Gastrocnemius medialis (tissue), 4 donors: ENCODE results near the gene HEATR5A. TPM values are rescaled to one million over a fixed set of nuclear protein-coding genes. Genes with fewer than 3 reads are reported as not detected.
A peak's percentile ranks its signal among the peaks of the same experiment; 100 is the strongest.
"Not testable (repeated sequence)": the region's sequence is repeated elsewhere in the genome, so short reads cannot be mapped to it uniquely, and the experiment has no call there.

ENCODE experiments used
- ATAC-seq, 2 donors: fragments of 150-250 bp; one replicate each; pipeline ENCODE4 v1.9.1; 2016
- DNase-seq, 2 donors: peaks; one replicate each; pipeline ENCODE4 v3.0.0-alpha.2; 2019
- H3K27ac ChIP-seq, 4 donors: fragments of 200-600 bp; sonication (generic); 1 replicate in 1 of 4; 2 replicates in 3 of 4; pipeline ENCODE4 v1.5.1; 2016 to 2018; ENCODE audit warnings: mild to moderate bottlenecking in 2 of 4, moderate library complexity in 1 of 4
- H3K27me3 ChIP-seq, 3 donors: fragments of 200-600 bp; sonication (generic) in 2 of 3; 1 replicate in 1 of 3; 2 replicates in 2 of 3; pipeline versions ENCODE4 v1.5.1 to v1.6.0; 2016 to 2019; ENCODE audit warnings: mild to moderate bottlenecking in 1 of 3, moderate library complexity in 1 of 3
- H3K36me3 ChIP-seq, 2 donors: fragments of 200-600 bp; sonication (generic) in 1 of 2; one replicate each; pipeline ENCODE4 v1.5.1; 2017 to 2018
- H3K4me1 ChIP-seq, 2 donors: fragments of 200-600 bp; sonication (generic) in 1 of 2; one replicate each; pipeline ENCODE4 v1.5.1; 2016 to 2017; ENCODE audit warnings: mild to moderate bottlenecking in 2 of 2
- H3K4me3 ChIP-seq, 4 donors: fragments of 200-600 bp; sonication (generic) in 3 of 4; 1 replicate in 1 of 4; 2 replicates in 3 of 4; pipeline ENCODE4 v1.5.1; 2016 to 2019; ENCODE audit warnings: mild to moderate bottlenecking in 2 of 4
- H3K9me3 ChIP-seq, 3 donors: fragments of 200-600 bp; sonication (generic) in 2 of 3; 1 replicate in 1 of 3; 2 replicates in 2 of 3; pipeline ENCODE4 v1.5.1; 2016 to 2019
- POLR2A ChIP-seq, 2 donors: fragments of 450-650 bp; IDR thresholded peaks; one replicate each; pipeline ENCODE4 v1.6.1; 2017; ENCODE audit warnings: antibody characterized with exemption in 2 of 2, mild to moderate bottlenecking in 2 of 2, moderate library complexity in 2 of 2
- in situ Hi-C, 4 donors: fragments of 200-750 bp; cut with MboI; loops; one replicate each; pipeline versions ENCODE4 v1.15.0 to v1.8.0; 2017; ENCODE audit warnings: low sequenced_read_pairs in 4 of 4
- intact Hi-C: fragments of 100-400 bp; cut with DNase I; formaldehyde crosslinking; loops from one replicate; pipeline ENCODE4 v1.15.1; 2023; ENCODE audit warnings: low total_unique reads
- total RNA-seq, 4 donors: library from RNA; depleted of rRNA; stranded (reverse); fragments of >200 nt; gene quantifications; one replicate each; pipeline versions ENCODE4 v1.1.0 to v1.2.3, GENCODE V29; 2016
- TF ChIP-seq, protein P1 (sequence below), 5 experiments: fragments of 450-650 bp in 3 of 5; fragments of 200-600 bp in 2 of 5; sonication (generic) in 2 of 5; IDR thresholded peaks in 4 of 5; conservative IDR thresholded peaks in 1 of 5; 1 replicate in 4 of 5; 2 replicates in 1 of 5; pipeline ENCODE4 v1.5.1; 2016 to 2019; ENCODE audit warnings: antibody characterized with exemption in 5 of 5, mild to moderate bottlenecking in 3 of 5, moderate library complexity in 3 of 5

The HEATR5A gene
- total RNA-seq: 10 to 100 TPM; 11.3 to 39.7 (median 19.3) TPM

GRCh38 chr14:31420319-31421111 is at the start of gene HEATR5A:
Gene HEATR5A, minus strand, starts transcription at chr14:31420550. Its CDS starts 17,575 bp downstream, at chr14:31402975.
- H3K4me3 ChIP-seq: peak within 1 kb of the TSS; percentile 80 to 97 (median 96)
- in situ Hi-C loops: no loop called here
- no peaks in the 10 kb centered on the region for H3K9me3 ChIP-seq
- H3K27ac ChIP-seq: peak within 1 kb of the TSS; percentile 92 to 94 (median 92)
- no peaks in the 10 kb centered on the region for H3K36me3 ChIP-seq
- DNase-seq: peak; percentile 91 to 92
- peaks cover 16 to 21% of the 10 kb centered on the region in 2 donors for H3K4me1 ChIP-seq
- TF ChIP-seq, protein P1, sequence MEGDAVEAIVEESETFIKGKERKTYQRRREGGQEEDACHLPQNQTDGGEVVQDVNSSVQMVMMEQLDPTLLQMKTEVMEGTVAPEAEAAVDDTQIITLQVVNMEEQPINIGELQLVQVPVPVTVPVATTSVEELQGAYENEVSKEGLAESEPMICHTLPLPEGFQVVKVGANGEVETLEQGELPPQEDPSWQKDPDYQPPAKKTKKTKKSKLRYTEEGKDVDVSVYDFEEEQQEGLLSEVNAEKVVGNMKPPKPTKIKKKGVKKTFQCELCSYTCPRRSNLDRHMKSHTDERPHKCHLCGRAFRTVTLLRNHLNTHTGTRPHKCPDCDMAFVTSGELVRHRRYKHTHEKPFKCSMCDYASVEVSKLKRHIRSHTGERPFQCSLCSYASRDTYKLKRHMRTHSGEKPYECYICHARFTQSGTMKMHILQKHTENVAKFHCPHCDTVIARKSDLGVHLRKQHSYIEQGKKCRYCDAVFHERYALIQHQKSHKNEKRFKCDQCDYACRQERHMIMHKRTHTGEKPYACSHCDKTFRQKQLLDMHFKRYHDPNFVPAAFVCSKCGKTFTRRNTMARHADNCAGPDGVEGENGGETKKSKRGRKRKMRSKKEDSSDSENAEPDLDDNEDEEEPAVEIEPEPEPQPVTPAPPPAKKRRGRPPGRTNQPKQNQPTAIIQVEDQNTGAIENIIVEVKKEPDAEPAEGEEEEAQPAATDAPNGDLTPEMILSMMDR (IDR thresholded peaks at IDR 0.05 in 4 of 5, conservative IDR thresholded peaks at IDR 0.05 in 1 of 5): peak in 3 of 5 experiments; percentile 29 to 37 (median 32)
- peak; percentile 99 for TF ChIP-seq POLR2A (IDR thresholded peaks at IDR 0.05)
- H3K27me3 ChIP-seq: no peaks in the 10 kb centered on the region
- intact Hi-C loops: loop anchor here (1.0 to 10.0 kb wide), 4 partner anchors 36 to 784 kb away; partner anchors contain the start of genes DTD2, RNU6-7 and RNU6-8
- peak; percentile 93 for ATAC-seq

- TF ChIP-seq, protein P1 (IDR thresholded peaks at IDR 0.05 in 4 of 5, conservative IDR thresholded peaks at IDR 0.05 in 1 of 5): no peak
- TF ChIP-seq POLR2A (IDR thresholded peaks at IDR 0.05): no peak
- Histone ChIP-seq H3K4me3 (no peak overlapping the region), H3K27me3 (no peaks in the 10 kb centered on the region), H3K4me1 (no peaks in the 10 kb centered on the region), H3K36me3 (no peaks in the 10 kb centered on the region), H3K27ac (no peak overlapping the region), H3K9me3 (no peaks in the 10 kb centered on the region)
- intact Hi-C loops (no loop called here), in situ Hi-C loops (no loop called here)
- DNase-seq (no peak), ATAC-seq (no peak)
Observed at GRCh38 chr14:31466554-31466953, 46.2 kb upstream of the HEATR5A start.

- no peak overlapping the region for H3K4me3 ChIP-seq
- no peak for ATAC-seq
Observed at GRCh38 chr14:31465111-31465510, 44.8 kb upstream of the HEATR5A start.

GRCh38 chr14:31462450-31462849 is 42.1 kb upstream of the HEATR5A start:
- H3K9me3 ChIP-seq, ATAC-seq, H3K4me3 ChIP-seq, intact Hi-C loops, H3K27ac ChIP-seq, DNase-seq, H3K27me3 ChIP-seq, H3K4me1 ChIP-seq, in situ Hi-C loops, H3K36me3 ChIP-seq: not testable (repeated sequence)

More at GRCh38 chr14:31465111-31465510, 44.8 kb upstream of the HEATR5A start:
- in situ Hi-C loops (no loop called here), intact Hi-C loops (no loop called here)
- no peaks in the 10 kb centered on the region for H3K9me3 ChIP-seq
- TF ChIP-seq, protein P1 (IDR thresholded peaks at IDR 0.05 in 4 of 5, conservative IDR thresholded peaks at IDR 0.05 in 1 of 5): no peak
- no peak for TF ChIP-seq POLR2A (IDR thresholded peaks at IDR 0.05)
- H3K4me1 ChIP-seq: no peaks in the 10 kb centered on the region
- DNase-seq: no peak
- no peaks in the 10 kb centered on the region for H3K27me3 ChIP-seq
- no peaks in the 10 kb centered on the region for H3K36me3 ChIP-seq
- no peak overlapping the region for H3K27ac ChIP-seq

DNA sequence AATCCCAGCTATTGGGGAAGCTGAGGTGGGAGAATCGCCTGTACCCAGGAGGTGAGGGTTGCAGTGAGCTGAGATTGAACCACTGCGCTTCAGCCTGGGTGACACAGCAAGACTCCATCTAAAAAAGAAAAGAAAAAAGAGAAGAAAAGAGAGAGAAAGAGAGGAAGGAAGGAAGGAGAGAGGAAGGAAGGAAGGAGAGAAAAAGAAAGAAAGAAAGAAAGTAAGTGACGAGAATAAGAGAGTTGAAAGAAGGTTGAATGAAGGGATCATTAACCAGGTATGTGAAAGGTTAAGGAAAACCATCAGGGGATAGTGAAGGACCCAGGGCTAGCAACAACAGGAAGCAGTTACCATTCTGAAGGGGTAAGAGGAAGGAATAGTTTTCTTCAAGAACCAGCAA is 41.2 kb upstream of the HEATR5A start:
- DNase-seq: no peak
- intact Hi-C loops (no loop called here), in situ Hi-C loops (no loop called here)
- no peak for TF ChIP-seq POLR2A (IDR thresholded peaks at IDR 0.05)
- TF ChIP-seq, protein P1 (IDR thresholded peaks at IDR 0.05 in 4 of 5, conservative IDR thresholded peaks at IDR 0.05 in 1 of 5): no peak
- Histone ChIP-seq H3K4me3 (no peak overlapping the region), H3K27me3 (no peaks in the 10 kb centered on the region), H3K4me1 (peaks cover 1 to 5% of the 10 kb centered on the region in 2 donors), H3K27ac (no peak overlapping the region), H3K9me3 (no peaks in the 10 kb centered on the region), H3K36me3 (no peaks in the 10 kb centered on the region)
- ATAC-seq: no peak
